HG02763 (cell line): ENCODE results near the gene SENP6.
A peak's percentile ranks its signal among the peaks of the same experiment; 100 is the strongest.
"Not testable (repeated sequence)": the region's sequence is repeated elsewhere in the genome, so short reads cannot be mapped to it uniquely, and the experiment has no call there.

ENCODE experiments used
- ATAC-seq: cut with Tn5 transposase; IDR thresholded peaks from one replicate; pipeline ENCODE4 v1.9.1; 2021; ENCODE audit warnings: mild to moderate bottlenecking, moderate library complexity; ENCODE audit not compliant: unreplicated experiment

SENP6 gene, protein sequence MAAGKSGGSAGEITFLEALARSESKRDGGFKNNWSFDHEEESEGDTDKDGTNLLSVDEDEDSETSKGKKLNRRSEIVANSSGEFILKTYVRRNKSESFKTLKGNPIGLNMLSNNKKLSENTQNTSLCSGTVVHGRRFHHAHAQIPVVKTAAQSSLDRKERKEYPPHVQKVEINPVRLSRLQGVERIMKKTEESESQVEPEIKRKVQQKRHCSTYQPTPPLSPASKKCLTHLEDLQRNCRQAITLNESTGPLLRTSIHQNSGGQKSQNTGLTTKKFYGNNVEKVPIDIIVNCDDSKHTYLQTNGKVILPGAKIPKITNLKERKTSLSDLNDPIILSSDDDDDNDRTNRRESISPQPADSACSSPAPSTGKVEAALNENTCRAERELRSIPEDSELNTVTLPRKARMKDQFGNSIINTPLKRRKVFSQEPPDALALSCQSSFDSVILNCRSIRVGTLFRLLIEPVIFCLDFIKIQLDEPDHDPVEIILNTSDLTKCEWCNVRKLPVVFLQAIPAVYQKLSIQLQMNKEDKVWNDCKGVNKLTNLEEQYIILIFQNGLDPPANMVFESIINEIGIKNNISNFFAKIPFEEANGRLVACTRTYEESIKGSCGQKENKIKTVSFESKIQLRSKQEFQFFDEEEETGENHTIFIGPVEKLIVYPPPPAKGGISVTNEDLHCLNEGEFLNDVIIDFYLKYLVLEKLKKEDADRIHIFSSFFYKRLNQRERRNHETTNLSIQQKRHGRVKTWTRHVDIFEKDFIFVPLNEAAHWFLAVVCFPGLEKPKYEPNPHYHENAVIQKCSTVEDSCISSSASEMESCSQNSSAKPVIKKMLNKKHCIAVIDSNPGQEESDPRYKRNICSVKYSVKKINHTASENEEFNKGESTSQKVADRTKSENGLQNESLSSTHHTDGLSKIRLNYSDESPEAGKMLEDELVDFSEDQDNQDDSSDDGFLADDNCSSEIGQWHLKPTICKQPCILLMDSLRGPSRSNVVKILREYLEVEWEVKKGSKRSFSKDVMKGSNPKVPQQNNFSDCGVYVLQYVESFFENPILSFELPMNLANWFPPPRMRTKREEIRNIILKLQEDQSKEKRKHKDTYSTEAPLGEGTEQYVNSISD

DNA sequence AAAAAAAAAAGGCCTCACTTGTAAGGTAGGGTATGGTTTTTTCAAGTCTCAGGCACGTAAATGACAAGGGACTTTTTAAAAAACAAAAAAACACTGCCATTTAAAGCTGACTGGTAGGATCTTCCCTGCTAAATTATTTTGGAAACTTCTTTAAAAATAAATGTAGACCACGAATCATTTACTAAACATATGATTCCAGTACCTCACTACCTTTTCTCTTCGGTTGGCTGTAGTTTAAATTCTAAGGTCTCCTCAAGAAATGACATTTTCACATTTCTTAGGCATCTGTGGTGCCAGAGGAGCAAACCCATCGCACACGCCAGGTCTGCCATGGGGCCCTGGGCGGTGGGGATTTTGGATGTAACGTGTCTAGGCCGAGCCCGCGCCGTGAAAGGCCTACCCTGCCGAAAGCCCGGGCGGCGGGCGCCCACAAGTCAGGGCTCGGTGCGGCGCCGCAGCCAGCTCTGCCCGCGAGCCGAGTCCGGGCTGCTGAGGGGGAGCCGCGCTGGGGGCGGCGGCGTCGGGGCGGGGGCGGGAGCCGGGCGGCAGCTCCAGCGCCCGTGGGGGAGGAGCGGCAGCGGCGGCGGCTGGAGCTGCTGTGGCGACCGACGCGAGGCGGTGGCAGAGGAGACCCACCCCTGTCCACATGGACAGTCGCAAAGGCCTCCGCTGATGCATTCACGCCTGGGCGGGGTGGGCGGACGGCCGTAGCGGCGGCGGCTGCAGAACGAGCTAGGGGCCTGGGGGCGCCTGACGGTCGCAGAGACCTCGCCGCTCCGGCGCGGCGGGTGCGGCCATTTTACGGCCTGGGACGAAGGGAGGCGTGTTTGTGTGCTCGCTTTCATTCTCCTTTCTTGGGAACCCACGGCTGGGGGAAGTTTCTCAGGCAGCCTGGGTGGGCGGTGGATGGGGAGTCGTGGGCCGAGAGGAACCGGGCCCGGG, at the start of gene SENP6:
TSS of gene SENP6 (plus strand) at position 577 of the 942 bp plus-strand sequence. CDS start 645 bp downstream, outside the sequence.
- peak; percentile 71 for ATAC-seq

DNA sequence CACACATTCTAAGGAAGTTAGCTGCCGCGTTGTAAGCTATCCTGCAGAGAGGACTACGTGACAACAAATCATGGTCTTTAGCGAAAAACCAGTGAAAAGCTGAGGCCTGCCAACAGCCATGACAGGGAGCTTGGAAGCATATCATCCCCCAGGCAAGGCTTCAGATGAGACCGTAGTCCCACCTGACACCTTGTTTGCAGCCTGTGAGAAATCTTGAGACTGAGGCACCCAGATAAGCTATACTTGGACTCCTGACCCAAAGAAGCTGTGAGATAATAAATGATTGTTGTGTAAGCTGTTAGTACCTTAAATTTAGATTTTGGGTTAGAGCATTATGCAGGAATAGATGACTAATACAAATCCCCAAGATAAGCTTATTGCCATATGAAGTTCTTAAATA, 45.4 kb upstream of the SENP6 start:
- ATAC-seq: no peak

DNA sequence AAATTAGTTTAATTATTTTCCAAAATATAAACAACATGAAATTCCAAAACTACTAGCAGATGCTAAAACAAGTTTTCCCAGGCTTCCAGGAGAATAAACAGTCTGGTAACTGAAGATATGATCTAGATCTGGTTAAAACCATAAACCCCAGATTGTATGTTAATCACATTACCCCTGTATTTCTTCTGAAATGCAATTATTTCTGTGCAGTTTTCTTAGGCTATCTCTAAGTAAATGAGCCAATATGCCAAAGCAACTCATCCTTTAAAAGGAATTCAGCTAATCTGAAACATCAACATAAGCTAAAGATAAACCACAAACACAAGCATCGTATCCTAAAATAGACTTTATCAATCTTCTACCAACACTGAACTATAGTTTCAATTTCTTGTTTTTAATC, 44.6 kb upstream of the SENP6 start:
- ATAC-seq: no peak

DNA sequence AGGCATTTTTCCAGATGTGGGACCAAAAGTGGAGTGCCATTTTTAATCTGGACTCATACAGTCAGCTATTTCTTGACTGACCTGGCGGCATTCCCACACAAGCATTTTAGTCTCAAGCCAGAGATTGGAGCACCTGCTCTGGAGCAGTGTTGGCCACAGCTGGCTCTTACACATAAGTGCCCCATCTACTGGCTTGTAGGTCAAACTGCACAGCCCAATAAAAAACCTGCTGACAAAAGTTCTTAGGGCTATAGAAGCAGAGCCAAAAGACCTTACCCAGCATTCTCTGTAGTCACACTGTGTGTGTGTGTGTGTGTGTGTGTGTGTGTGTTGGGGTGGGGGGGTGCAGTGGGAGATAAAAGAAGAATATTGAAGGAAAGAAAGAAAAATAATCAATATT, 38.6 kb upstream of the SENP6 start:
- ATAC-seq: no peak

DNA sequence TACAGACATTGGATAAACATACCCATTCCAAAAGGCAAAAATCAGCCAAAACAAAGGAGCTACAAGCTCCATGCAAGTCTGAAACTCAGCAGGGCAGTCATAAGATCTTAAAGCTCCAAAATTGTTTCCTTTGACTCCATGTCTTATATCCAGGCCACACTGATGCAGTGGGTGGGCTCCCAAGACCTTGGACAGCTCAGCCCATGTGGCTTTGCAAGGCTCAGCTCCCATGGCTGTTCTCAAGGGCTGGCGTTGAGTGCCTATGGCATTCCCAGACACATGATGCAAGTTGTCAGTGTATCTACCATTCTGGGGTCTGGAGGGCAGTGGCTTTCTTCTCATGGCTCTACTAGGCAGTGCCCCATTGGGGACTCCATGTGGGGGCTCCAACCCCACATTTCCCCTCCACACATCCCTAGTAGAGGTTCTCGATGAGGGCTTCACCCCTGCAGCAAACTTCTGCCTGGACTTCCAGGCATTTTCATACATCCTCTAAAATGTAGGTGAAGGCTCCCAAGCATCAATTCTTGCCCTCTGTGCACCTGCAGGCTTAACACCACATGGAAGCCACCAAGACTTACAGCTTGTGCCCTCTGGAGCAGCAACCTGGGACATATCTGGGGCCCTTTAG, 35.4 kb upstream of the SENP6 start:
- ATAC-seq: no peak

DNA sequence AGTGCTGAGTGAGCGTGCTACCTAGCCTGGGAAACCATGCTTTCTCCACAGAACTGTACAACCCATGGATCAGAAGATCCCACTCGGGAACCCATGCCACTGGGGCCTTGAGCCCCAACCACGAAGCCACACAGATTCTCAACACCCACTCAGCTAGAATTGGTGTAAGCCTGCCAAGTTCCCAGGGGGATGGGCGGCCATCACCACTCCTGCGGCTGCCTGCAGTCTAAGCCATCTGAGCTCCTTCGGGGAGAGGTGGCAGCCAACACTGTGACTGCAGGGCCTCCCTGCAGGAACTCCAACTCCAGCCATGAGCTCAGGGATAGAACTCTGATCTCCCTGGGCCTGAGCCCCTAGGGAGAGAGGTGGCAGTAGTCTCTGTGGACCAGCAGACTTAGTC, 33.6 kb upstream of the SENP6 start:
- no peak for ATAC-seq

DNA sequence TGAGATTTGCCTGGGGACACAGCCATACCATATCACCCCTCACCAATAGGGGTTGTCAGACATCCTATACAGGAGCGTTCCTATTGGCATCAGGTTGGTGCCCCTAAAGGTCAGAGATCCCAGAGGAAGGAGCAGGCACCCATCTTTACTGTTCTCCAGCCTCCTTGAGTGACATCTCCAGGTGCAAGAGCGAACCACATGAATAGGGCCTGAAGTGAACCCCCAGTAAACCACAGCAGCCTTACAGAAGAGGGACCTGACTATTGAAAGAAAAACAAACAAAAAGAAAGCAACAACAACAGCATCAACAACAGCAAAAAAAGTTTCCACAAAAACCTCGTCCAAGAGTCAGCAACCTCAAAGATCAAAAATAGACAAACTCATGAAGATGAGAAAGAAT, 32.7 kb upstream of the SENP6 start:
- ATAC-seq: no peak

DNA sequence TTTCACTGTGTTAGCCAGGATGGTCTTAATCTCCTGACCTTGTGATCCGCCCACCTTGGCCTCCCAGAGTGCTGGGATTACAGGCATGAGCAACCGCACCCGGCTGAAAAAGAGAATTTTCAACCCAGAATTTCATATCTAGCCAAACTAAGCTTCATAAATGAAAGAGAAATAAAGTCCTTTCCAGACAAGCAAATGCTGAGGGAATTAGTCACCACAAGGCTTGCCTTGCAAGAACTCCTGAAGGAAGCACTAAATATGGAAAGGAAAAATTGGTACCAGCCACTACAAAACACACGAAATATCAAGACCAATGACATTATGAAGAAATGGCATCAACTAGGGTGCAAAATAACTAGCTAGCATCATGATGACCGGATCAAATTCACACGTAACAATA, 31.0 kb upstream of the SENP6 start:
- not testable (repeated sequence) for ATAC-seq

DNA sequence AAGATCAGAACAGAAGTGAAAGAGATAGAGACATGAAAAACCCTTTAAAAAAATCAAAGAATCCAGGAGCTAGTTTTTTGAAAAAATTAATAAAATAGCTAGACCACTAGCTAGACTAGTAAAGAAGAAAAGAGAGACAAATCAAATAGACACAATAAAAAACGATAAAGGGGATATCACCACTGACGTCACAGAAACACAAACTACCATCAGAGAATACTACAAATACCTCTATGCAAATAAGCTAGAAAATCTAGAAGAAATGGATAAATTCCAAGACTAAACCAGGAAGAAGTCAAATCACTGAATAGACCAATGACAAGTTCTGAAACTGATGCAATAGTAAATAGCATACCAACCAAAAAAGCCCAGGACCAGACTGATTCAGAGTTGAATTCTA, 29.6 kb upstream of the SENP6 start:
- ATAC-seq: no peak

DNA sequence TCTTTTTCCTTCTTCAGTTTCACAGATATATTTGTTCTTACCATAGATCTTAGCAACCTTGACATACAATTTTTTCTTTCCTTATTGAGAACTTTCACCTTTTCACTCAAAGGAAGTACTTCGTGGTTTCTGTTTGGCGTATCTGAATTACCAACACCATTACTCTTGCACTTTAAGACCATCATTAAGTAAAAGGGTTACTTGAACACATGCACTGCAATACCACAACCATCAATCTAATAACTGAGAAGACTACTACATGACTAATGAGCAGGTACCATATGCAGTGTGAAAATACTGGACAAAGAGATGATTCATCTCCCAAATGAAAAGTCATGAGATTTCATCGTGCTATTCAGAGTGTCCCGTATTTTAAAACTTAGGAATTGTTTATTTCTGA, 21.7 kb upstream of the SENP6 start:
- no peak for ATAC-seq

DNA sequence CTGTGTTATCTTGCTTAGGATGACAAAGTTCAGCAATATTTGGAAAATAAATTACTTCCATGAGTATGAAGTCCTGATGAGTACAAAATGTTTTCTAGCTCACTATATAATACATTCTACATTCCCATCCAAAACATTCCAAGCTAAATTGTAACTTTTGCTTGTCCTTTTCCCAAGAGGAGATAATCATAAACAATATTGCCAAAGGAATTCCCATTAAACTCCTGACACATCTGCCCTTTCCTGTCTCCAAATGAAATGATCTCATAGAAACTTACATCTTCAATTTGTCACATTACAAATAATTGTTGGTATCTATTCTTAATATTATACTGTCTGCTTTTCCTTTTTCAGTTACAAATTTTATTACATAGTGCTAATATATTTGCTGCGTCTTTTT, 20.4 kb upstream of the SENP6 start:
- no peak for ATAC-seq

DNA sequence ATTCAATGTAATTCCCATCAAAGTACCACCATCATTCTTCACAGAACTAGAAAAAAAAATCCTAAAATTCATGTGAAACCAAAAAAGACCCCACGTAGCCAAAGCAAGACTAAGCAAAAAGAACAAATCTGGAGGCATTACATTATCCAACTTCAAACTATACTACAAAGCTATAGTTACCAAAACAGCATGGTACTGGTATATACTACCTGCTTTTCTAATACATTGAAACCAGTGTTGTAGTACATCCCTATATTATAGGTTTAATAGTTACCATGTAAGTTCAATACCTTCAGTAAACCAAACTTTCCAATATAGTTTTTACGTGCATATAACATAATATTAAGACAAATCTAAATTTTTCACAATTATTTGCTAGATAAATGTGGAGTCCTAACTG, 17.1 kb upstream of the SENP6 start:
- ATAC-seq: not testable (repeated sequence)

DNA sequence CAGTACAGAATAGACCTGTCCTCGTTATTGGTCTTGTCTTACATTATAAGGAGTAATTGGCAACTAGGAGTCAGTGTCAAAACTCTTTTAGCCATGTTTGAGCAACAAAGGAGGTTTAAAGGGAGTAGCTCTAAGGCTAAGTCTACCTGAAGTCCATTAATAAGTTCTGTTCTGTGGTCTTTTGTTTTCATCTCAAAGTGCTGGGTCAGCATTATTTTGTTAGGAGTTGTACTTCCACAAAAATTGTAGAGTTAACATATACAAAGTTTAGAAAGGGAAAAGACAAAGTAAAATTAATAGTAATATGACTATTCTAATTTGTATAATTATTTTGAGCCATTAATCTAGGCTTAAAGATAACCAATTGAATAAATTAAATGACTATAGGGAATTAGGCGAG, 12.7 kb upstream of the SENP6 start:
- ATAC-seq: no peak

DNA sequence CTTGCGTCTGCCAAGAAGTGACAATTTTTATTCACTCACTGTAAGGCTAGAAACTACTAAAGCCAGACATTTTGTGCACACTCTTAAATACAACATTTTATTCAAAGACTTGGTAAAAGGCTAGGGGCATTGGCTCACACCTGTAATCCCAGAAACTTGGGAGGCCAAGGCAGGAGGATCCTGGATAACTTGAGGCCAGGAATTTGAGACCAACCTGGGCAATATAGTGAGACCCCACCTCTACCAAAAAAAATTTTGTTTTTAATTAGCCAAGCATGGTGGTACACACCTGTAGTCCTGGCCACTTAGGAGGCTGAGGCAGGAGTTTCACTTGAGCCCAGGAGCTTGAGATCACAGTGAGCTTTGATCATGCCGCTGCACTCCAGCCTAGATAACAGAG, 11.3 kb upstream of the SENP6 start:
- no peak for ATAC-seq

DNA sequence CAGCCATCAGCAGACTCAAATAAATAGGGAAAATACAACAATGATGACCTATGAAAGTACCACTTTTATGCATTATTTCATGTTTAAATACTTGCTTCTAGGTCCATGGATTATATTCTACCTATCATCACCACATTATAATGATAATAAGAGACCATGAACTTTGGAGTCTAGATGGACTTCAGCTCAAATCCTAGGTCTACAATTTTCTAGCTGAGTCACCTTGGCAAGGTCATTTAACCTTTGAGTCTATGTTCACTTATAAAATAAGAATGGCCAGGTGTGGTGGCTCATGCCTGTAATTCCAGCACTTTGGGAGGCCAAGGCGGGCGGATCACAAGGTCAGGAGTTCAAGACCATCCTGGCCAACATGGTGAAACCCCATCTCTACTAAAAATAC, 5.3 kb upstream of the SENP6 start:
- ATAC-seq: not testable (repeated sequence)

DNA sequence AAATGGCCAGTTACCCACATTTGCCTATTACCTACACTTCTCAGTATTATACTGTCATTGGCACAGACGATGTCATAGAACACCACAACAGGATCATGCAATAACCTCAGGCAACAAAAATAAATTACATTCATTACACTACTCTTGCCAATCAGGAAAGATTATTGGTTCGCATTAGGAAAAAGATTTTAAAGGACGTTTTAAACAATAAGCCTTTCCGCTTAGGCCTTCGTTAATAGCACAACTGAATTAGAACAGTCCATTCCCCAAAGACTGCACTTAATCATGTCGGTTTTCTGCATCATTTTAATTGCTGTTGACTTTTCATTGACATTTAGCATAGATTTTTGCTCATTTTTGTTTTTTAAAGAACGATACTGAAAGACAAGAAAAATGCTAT, 912 bp upstream of the SENP6 start:
- no peak for ATAC-seq

DNA sequence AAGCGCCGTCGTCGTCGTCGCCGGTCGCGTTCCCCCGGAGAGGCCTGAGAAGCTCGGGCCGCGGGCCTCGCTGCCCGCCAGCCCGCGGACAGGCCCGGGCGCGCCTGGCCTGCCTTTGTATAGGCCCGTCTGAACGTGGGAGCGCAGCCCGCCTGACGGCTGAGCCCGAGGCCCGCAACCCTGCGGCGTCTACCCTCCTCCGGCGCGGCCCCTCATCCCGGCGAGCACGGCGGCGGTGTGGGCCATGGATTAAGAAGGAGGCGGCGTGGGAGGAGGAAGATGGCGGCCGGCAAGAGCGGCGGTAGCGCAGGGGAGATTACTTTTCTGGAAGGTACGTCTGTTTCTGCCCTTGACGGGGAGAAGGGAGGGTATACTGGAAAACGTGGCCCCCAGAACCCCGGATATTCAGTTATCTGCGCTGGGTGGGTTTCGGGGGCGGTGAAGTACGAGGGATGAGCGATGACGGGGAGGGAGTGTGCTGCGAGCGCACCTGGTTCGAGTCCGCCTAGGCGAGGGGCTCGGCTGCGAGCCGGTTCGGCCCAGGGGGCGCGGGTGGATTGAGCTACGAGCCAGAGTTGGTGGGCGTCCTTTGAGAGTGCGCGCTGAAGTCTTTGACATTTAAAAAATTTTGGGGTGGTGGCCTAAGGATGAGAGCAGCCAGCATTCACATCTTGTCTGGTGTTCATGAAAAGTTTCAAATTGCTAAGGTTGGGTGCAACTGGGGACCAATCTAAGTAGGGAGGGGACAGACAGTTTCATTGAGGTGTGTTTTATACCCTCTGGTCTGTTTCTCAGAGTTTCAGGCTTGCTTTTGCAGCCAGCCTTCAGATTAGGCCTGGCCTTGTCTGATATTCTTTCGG, 796 bp downstream of the SENP6 start:
- ATAC-seq: peak; percentile 40

DNA sequence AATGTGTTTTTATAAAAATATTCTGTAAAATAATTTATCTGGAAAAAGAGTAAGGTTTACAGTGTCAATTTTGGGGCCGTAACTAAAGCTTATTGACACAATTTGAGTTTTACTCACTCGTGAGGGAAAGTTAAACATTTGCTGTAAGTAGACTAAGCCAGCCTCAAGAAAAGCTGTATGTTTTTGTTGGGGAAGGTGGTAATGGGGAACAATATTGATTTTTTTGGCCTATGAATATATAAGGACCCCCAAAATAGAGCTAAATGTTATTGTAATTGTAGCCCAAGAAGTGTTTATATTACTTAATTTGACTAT, 1.4 kb downstream of the SENP6 start:
- no peak for ATAC-seq

DNA sequence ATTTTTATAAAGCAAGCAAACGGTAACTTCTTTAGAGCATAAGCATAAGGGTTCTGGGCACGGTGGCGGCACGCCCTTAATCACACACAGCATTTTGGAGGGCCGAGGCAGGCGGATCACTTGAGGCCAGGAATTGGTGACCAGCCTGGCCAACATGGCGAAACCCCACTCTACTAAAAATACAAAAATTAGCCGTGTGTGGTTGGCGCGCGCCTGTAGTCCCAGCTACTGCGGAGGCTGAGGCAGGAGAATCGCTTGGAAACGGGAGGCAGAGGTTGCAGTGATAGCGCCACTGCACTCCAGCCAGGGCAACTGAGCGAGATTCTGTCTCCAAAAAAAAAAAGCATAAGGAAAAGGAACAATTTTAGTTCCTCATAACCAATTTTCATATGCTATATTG, 2.6 kb downstream of the SENP6 start:
- ATAC-seq: no peak
